RWPE2 (cell line): ENCODE data around the gene RMND5A.
A peak's percentile ranks its signal among the peaks of the same experiment; 100 is the strongest.

Experiments
- ATAC-seq: fragments of 200-7000 bp; cut with Tn5 transposase; 3 replicates; pipeline ENCODE4 v1.9.1; 2021; ENCODE audit warnings: low read depth
- DNase-seq: peaks from one replicate; pipeline ENCODE4 v3.0.0-alpha.2; 2020; ENCODE audit warnings: low spot score
- H3K27ac ChIP-seq: fragments of 450-650 bp; 2 replicates; pipeline ENCODE4 v1.5.1; 2017; ENCODE audit warnings: mild to moderate bottlenecking; ENCODE audit not compliant: poor library complexity, severe bottlenecking
- H3K27me3 ChIP-seq: fragments of 250-450 bp; sonication (Bioruptor Pico); 2 replicates; pipeline ENCODE4 v1.5.1; 2021; ENCODE audit warnings: mild to moderate bottlenecking, moderate library complexity; ENCODE audit not compliant: insufficient read depth, poor library complexity, severe bottlenecking
- H3K36me3 ChIP-seq: fragments of 250-450 bp; sonication (Bioruptor Pico); 2 replicates; pipeline ENCODE4 v1.5.1; 2020; ENCODE audit warnings: low read depth, mild to moderate bottlenecking, moderate library complexity
- H3K4me1 ChIP-seq: fragments of 250-450 bp; sonication (Bioruptor Pico); 2 replicates; pipeline ENCODE4 v1.5.1; 2021; ENCODE audit warnings: mild to moderate bottlenecking, moderate library complexity; ENCODE audit not compliant: insufficient read depth, poor library complexity, severe bottlenecking
- H3K4me3 ChIP-seq: fragments of 250-450 bp; sonication (Bioruptor Pico); 2 replicates; pipeline ENCODE4 v1.5.1; 2021; ENCODE audit warnings: mild to moderate bottlenecking, moderate library complexity; ENCODE audit not compliant: severe bottlenecking
- H3K9me3 ChIP-seq: fragments of 250-450 bp; sonication (Bioruptor Pico); 2 replicates; pipeline ENCODE4 v1.5.1; 2021; ENCODE audit warnings: mild to moderate bottlenecking, moderate library complexity; ENCODE audit not compliant: severe bottlenecking
- TF ChIP-seq, protein P1 (sequence below): fragments of 450-650 bp; IDR thresholded peaks from one replicate; pipeline ENCODE4 v1.5.1; 2017; ENCODE audit warnings: mild to moderate bottlenecking, moderate library complexity; ENCODE audit not compliant: poor library complexity, severe bottlenecking

Gene RMND5A

DNA sequence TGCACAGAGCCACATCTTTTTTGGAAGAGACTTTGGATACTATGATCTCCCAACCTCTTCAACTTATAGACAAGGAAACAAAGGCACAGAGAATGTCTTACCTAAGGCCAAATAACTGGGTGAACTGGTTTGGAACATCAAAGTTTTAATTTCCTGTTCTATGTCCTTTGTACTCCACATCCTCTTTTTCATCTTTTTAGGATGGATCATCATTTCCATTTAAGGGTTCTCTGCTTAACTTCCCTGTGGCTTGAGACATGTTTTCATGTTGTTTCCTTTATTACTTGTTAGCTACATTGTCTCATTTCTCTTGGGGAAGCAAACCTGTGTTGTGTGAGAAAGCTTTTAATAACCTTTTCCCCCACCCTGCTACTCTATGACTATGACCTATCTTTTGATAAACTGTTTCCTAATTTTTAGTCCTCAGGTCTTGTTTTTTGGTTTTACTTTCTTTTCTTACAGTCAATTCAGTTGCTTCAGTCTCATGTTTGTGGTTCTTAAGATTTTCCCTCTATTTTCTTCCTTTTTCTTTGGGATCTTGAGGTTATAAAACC is 22.5 kb upstream of the RMND5A start:
- TF ChIP-seq, protein P1, sequence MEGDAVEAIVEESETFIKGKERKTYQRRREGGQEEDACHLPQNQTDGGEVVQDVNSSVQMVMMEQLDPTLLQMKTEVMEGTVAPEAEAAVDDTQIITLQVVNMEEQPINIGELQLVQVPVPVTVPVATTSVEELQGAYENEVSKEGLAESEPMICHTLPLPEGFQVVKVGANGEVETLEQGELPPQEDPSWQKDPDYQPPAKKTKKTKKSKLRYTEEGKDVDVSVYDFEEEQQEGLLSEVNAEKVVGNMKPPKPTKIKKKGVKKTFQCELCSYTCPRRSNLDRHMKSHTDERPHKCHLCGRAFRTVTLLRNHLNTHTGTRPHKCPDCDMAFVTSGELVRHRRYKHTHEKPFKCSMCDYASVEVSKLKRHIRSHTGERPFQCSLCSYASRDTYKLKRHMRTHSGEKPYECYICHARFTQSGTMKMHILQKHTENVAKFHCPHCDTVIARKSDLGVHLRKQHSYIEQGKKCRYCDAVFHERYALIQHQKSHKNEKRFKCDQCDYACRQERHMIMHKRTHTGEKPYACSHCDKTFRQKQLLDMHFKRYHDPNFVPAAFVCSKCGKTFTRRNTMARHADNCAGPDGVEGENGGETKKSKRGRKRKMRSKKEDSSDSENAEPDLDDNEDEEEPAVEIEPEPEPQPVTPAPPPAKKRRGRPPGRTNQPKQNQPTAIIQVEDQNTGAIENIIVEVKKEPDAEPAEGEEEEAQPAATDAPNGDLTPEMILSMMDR = no peak
- H3K9me3 ChIP-seq = peaks cover 18% of the 10 kb centered on the region
- no peak overlapping the region for H3K4me3 ChIP-seq

DNA sequence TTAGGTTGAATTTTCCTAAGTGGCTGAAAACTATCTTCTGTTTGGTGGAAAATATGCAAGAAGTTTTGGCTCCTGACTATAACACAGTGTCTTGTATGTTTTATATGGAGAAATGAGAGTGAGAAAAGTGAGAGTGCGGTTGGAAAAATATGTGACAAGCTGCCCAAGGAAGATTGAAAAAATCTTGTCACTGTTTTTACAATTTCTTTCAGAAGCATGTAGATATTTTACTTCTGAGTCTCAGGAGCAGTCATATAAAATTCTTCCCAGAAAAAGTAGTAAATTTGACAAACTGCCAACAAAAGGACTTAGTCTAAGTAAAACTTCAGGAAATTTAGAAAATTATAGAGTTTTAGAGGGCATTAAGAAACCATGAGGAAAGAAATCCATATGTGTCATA is 19.4 kb upstream of the RMND5A start:
- Histone ChIP-seq H3K27ac (no peak overlapping the region), H3K27me3 (no peaks in the 10 kb centered on the region), H3K9me3 (peaks cover 12% of the 10 kb centered on the region), H3K36me3 (no peaks in the 10 kb centered on the region), H3K4me1 (peaks cover 20% of the 10 kb centered on the region), H3K4me3 (no peak overlapping the region)
- TF ChIP-seq, protein P1 = no peak
- no peak for ATAC-seq
- DNase-seq = no peak

More for the DNA sequence above, 22.5 kb upstream of the RMND5A start:
- ATAC-seq = no peak
- Histone ChIP-seq H3K36me3 (no peaks in the 10 kb centered on the region), H3K4me1 (no peaks in the 10 kb centered on the region), H3K27ac (no peak overlapping the region), H3K27me3 (no peaks in the 10 kb centered on the region)
- DNase-seq = no peak

DNA sequence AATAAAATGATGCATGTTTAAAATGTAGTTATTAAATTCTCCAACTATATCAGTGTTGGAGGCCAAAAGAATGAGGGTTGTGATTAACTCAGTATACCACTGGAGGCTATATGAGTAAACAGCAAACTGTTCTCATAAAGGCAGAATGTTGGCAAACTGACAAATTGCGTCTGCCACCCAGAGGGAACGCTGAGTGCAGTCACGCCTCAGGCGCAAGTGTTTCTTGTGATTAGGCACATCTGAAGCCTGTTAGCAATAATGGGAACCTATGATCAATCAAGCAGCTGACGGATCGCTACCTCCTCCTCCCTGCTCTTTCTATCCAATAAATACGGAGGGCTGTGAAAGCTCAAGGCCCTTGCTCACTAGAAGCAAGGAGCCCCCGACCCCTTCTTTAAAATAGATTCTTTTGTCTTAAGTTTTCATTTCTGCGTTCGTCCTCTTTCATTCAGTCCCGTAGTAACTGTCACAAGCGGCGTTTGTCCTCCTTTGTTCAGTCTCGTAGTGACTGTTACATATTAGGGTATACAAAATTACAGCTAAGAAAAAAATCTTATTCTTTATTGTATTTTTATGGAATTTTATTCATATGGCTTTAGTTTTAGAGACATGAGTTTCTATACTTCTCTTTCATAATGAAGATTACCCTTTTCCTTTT is 16.3 kb upstream of the RMND5A start:
- H3K27me3 ChIP-seq = no peaks in the 10 kb centered on the region
- ATAC-seq (peak; percentile 55), DNase-seq (peak; percentile 79)
- H3K9me3 ChIP-seq = no peaks in the 10 kb centered on the region
- H3K4me3 ChIP-seq = no peak overlapping the region
- peak overlapping the region; percentile 74 for H3K27ac ChIP-seq
- TF ChIP-seq, protein P1 = peak; percentile 21
- no peaks in the 10 kb centered on the region for H3K36me3 ChIP-seq
- peaks cover 20% of the 10 kb centered on the region for H3K4me1 ChIP-seq

DNA sequence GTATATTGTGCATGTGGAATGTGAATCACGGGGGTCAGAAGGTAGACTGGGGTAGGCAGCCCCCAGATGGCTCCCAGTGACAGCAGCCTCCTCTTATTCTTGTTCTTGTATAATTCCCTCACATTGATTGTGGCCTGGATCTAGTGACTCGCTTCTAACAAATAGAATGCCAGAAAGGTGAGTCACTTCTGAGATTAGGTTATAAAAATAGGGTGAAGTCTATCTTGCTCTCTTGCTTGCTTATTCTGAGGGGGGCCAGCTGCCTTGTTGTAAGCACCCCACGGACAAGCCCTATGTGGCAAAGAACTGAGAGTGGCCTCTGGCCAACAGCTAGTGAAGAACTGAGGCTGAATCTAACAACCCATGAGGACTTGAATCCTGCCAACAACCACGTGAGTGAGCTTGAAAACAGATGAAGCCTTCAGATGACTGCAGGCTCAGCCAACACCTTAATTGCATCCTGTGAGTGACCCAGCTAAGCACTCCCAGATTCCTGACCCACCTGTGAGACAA is 15.6 kb upstream of the RMND5A start:
- DNase-seq (no peak), ATAC-seq (peak; percentile 87)
- no peaks in the 10 kb centered on the region for H3K27me3 ChIP-seq
- peaks cover 20% of the 10 kb centered on the region for H3K4me1 ChIP-seq
- peak overlapping the region; percentile 74 for H3K27ac ChIP-seq
- TF ChIP-seq, protein P1 = no peak
- H3K9me3 ChIP-seq = no peaks in the 10 kb centered on the region
- H3K36me3 ChIP-seq = no peaks in the 10 kb centered on the region
- H3K4me3 ChIP-seq = no peak overlapping the region

DNA sequence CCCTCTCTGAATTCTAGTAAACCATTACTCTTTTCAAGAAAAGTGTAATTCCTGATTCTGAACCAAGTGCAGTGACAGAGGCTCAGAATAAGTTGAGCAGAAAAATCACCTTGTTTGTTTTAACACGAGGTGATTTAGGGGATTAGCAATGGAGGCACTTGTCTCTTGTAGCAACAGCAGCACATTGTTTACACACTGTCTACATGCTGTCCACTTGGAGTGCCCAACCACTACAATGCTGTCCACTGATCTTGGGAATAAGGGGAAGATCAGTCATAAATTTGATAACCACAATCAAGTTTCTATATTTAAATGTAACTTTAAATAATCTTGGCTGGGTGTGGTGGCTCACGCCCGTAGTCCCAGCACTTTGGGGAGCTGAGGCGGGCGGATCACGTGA is 13.9 kb upstream of the RMND5A start:
- H3K4me3 ChIP-seq = no peak overlapping the region
- H3K9me3 ChIP-seq = no peaks in the 10 kb centered on the region
- no peak for ATAC-seq
- H3K27me3 ChIP-seq = no peaks in the 10 kb centered on the region
- no peak overlapping the region for H3K27ac ChIP-seq
- DNase-seq = no peak
- peaks cover 20% of the 10 kb centered on the region for H3K4me1 ChIP-seq
- TF ChIP-seq, protein P1 = no peak
- no peaks in the 10 kb centered on the region for H3K36me3 ChIP-seq
